DOHH2 (cell line): ENCODE results near the gene CAMKK1.
A peak's percentile ranks its signal among the peaks of the same experiment; 100 is the strongest.

Experiments
- H3F3A ChIP-seq: fragments of 200-600 bp; sonication (generic), shearing (Covaris generic); 2 replicates; pipeline ENCODE4 v1.6.0; 2016; ENCODE audit warnings: antibody characterized with exemption, mild to moderate bottlenecking; ENCODE audit not compliant: control insufficient read depth, insufficient read depth
- H3K27ac ChIP-seq: fragments of 200-600 bp; sonication (generic); 2 replicates; pipeline ENCODE4 v1.5.1; 2014; ENCODE audit warnings: low read depth, mild to moderate bottlenecking, low read length, moderate library complexity
- H3K27me3 ChIP-seq: fragments of 200-600 bp; sonication (generic); 2 replicates; pipeline ENCODE4 v1.6.1; 2014; ENCODE audit warnings: mild to moderate bottlenecking, low read length, mixed read lengths; ENCODE audit not compliant: control insufficient read depth
- H3K36me3 ChIP-seq: fragments of 200-600 bp; sonication (generic); 2 replicates; pipeline ENCODE4 v1.6.1; 2014; ENCODE audit warnings: mild to moderate bottlenecking, low read length, moderate library complexity, mixed read lengths; ENCODE audit not compliant: control insufficient read depth
- H3K4me1 ChIP-seq: fragments of 200-600 bp; sonication (generic); 2 replicates; pipeline ENCODE4 v1.6.1; 2014; ENCODE audit warnings: mild to moderate bottlenecking, low read length, mixed read lengths; ENCODE audit not compliant: control insufficient read depth
- H3K4me2 ChIP-seq: fragments of 200-600 bp; sonication (generic); 2 replicates; pipeline ENCODE4 v1.6.0; 2014; ENCODE audit warnings: mild to moderate bottlenecking, low read length, moderate library complexity
- H3K4me3 ChIP-seq: fragments of 200-600 bp; sonication (generic); 2 replicates; pipeline ENCODE4 v1.5.1; 2014; ENCODE audit warnings: mild to moderate bottlenecking, low read length, mixed read lengths
- H3K79me2 ChIP-seq: fragments of 200-600 bp; sonication (generic); 2 replicates; pipeline ENCODE4 v1.6.1; 2014; ENCODE audit warnings: mild to moderate bottlenecking, low read length, mixed read lengths; ENCODE audit not compliant: control insufficient read depth
- H3K9me2 ChIP-seq: fragments of 200-600 bp; sonication (generic); replicated peaks from 2 replicates; pipeline ENCODE4 v1.6.1; 2014; ENCODE audit warnings: mild to moderate bottlenecking, low read length, mixed read lengths; ENCODE audit not compliant: control insufficient read depth
- H3K9me3 ChIP-seq: fragments of 200-600 bp; sonication (generic); 2 replicates; pipeline ENCODE4 v1.6.1; 2014; ENCODE audit warnings: antibody characterized with exemption, low read length, mixed read lengths; ENCODE audit not compliant: control insufficient read depth, insufficient read depth
- H4K20me1 ChIP-seq: fragments of 200-600 bp; sonication (generic); 2 replicates; pipeline ENCODE4 v1.6.0; 2014; ENCODE audit warnings: low read depth, mild to moderate bottlenecking, antibody characterized with exemption, low read length, moderate library complexity; ENCODE audit not compliant: control insufficient read depth, insufficient read depth
- CTCF ChIP-seq: fragments of 200-600 bp; sonication (generic); IDR thresholded peaks from one replicate; pipeline ENCODE4 v1.5.1; 2014; ENCODE audit warnings: antibody characterized with exemption, mild to moderate bottlenecking, low read depth, low read length; ENCODE audit not compliant: poor library complexity, severe bottlenecking
- EZH2phosphoT487 ChIP-seq: fragments of 200-600 bp; sonication (generic); IDR thresholded peaks from 2 replicates; pipeline ENCODE4 v1.6.1; 2017; ENCODE audit warnings: borderline replicate concordance, mild to moderate bottlenecking, antibody characterized with exemption, low read length, moderate library complexity, mixed read lengths

Gene CAMKK1

GRCh38 chr17:3821101-3821500 lies 71.8 kb downstream of the CAMKK1 start:
- Histone ChIP-seq H3K9me3 (no peaks in the 10 kb centered on the region), H3K9me2 (no peaks in the 10 kb centered on the region), H3K4me2 (no peak overlapping the region), H3K36me3 (peaks cover 89% of the 10 kb centered on the region), H3F3A (peaks cover 18% of the 10 kb centered on the region), H3K79me2 (peaks cover 7% of the 10 kb centered on the region), H3K27ac (no peak overlapping the region), H3K27me3 (no peaks in the 10 kb centered on the region), H3K4me1 (peaks cover 40% of the 10 kb centered on the region), H3K4me3 (no peak overlapping the region), H4K20me1 (no peaks in the 10 kb centered on the region)
- TF ChIP-seq EZH2phosphoT487 (no peak), CTCF (no peak)

GRCh38 chr17:3818786-3819185 lies 74.1 kb downstream of the CAMKK1 start:
- Histone ChIP-seq H3K9me2 (no peaks in the 10 kb centered on the region), H3K36me3 (peaks cover 87% of the 10 kb centered on the region), H3K4me1 (peaks cover 53% of the 10 kb centered on the region), H3K9me3 (no peaks in the 10 kb centered on the region), H3K27ac (peak overlapping the region; percentile 81), H3K4me3 (peak overlapping the region; percentile 47), H3K79me2 (peaks cover 10% of the 10 kb centered on the region), H4K20me1 (no peaks in the 10 kb centered on the region), H3K27me3 (no peaks in the 10 kb centered on the region), H3K4me2 (peak overlapping the region; percentile 71), H3F3A (peaks cover 16% of the 10 kb centered on the region)
- TF ChIP-seq EZH2phosphoT487: no peak
- TF ChIP-seq CTCF: no peak

GRCh38 chr17:3817851-3818605 lies 74.8 kb downstream of the CAMKK1 start:
- no peak for TF ChIP-seq EZH2phosphoT487
- TF ChIP-seq CTCF: no peak
- Histone ChIP-seq H3F3A (peaks cover 16% of the 10 kb centered on the region), H3K27ac (peak overlapping the region; percentile 81), H3K4me2 (peak overlapping the region; percentile 71), H3K4me1 (peaks cover 53% of the 10 kb centered on the region), H3K36me3 (peaks cover 87% of the 10 kb centered on the region), H3K9me2 (no peaks in the 10 kb centered on the region), H3K79me2 (peaks cover 10% of the 10 kb centered on the region), H3K27me3 (no peaks in the 10 kb centered on the region), H3K4me3 (peak overlapping the region; percentile 55), H4K20me1 (no peaks in the 10 kb centered on the region), H3K9me3 (no peaks in the 10 kb centered on the region)
